Suprapubic skin (tissue), 4 donors: ENCODE measurements around the gene CLIC4. TPM values are rescaled to one million over a fixed set of nuclear protein-coding genes. Genes with fewer than 3 reads are reported as not detected.
A peak's percentile ranks its signal among the peaks of the same experiment; 100 is the strongest.
"Not testable (repeated sequence)": the region's sequence is repeated elsewhere in the genome, so short reads cannot be mapped to it uniquely, and the experiment has no call there.

ENCODE experiments used
- DNase-seq, 2 donors: peaks; one replicate each; pipeline ENCODE4 v3.0.0-alpha.2; 2019; ENCODE audit warnings: low spot score in 2 of 2
- H3K27ac ChIP-seq: fragments of 200-600 bp; sonication (generic); one replicate; pipeline ENCODE4 v1.5.1; 2019
- H3K27me3 ChIP-seq: fragments of 200-600 bp; sonication (generic); one replicate; pipeline ENCODE4 v1.5.1; 2019
- H3K36me3 ChIP-seq: fragments of 200-600 bp; sonication (generic); one replicate; pipeline ENCODE4 v1.5.1; 2019
- H3K4me1 ChIP-seq: fragments of 200-600 bp; sonication (generic); one replicate; pipeline ENCODE4 v1.5.1; 2019
- H3K4me3 ChIP-seq: fragments of 200-600 bp; sonication (generic); one replicate; pipeline ENCODE4 v1.5.1; 2019; ENCODE audit warnings: mild to moderate bottlenecking
- H3K9me3 ChIP-seq: fragments of 200-600 bp; sonication (generic); one replicate; pipeline ENCODE4 v1.5.1; 2019
- CTCF ChIP-seq, 2 donors: fragments of 200-600 bp in 1 of 2; fragments of 450-650 bp in 1 of 2; sonication (generic) in 1 of 2; IDR thresholded peaks; one replicate each; pipeline ENCODE4 v1.5.1; 2016 to 2019; ENCODE audit warnings: antibody characterized with exemption in 2 of 2, mild to moderate bottlenecking in 1 of 2, moderate library complexity in 1 of 2
- EP300 ChIP-seq: sonication (generic); formaldehyde crosslinking; IDR thresholded peaks from one replicate; pipeline ENCODE4 v1.6.1; 2017; ENCODE audit warnings: antibody characterized with exemption
- POLR2A ChIP-seq, 2 donors: fragments of 450-650 bp; IDR thresholded peaks; one replicate each; pipeline ENCODE4 v1.6.1; 2017; ENCODE audit warnings: antibody characterized with exemption in 2 of 2, mild to moderate bottlenecking in 2 of 2, moderate library complexity in 2 of 2
- POLR2AphosphoS5 ChIP-seq, 3 donors: sonication (generic); formaldehyde crosslinking; IDR thresholded peaks; one replicate each; pipeline ENCODE4 v1.6.1; 2017; ENCODE audit warnings: antibody characterized with exemption in 3 of 3
- WGBS: methylation state at CpG from one replicate; pipeline ENCODE4 v1.1.5; 2018; 5-methylcytosine and 5-hydroxymethylcytosine counted together
- total RNA-seq, 4 donors: library from RNA; depleted of rRNA; stranded (reverse); fragments of >200 nt; gene quantifications; one replicate each; pipeline ENCODE4 v1.1.0, GENCODE V29; 2016

The CLIC4 gene
- total RNA-seq, 4 donors from 2014 or later, result 50.1 to 76.3 (median 71.4) TPM

- no peak overlapping the region for H3K4me3 ChIP-seq
- no peaks in the 10 kb centered on the region for H3K9me3 ChIP-seq
- TF ChIP-seq EP300, result no peak
- no peak for TF ChIP-seq POLR2A (IDR thresholded peaks at IDR 0.05)
- no peak for TF ChIP-seq CTCF (IDR thresholded peaks at IDR 0.05)
- TF ChIP-seq POLR2AphosphoS5 (IDR thresholded peaks at IDR 0.05), result no peak
- H3K36me3 ChIP-seq, result peaks cover 3% of the 10 kb centered on the region
- no peaks in the 10 kb centered on the region for H3K27me3 ChIP-seq
- no peak for DNase-seq
- H3K27ac ChIP-seq, result peak overlapping the region; percentile 52
- WGBS, result 33% methylated on average over 2 of the region's 2 CpGs
- H3K4me1 ChIP-seq, result peaks cover 35% of the 10 kb centered on the region
Observed at GRCh38 chr1:24803220-24803619, 58.0 kb downstream of the CLIC4 start.

- Histone ChIP-seq H3K27me3 (no peaks in the 10 kb centered on the region), H3K9me3 (no peaks in the 10 kb centered on the region), H3K4me3 (no peak overlapping the region), H3K27ac (peak overlapping the region; percentile 10), H3K4me1 (peaks cover 35% of the 10 kb centered on the region), H3K36me3 (no peaks in the 10 kb centered on the region)
- TF ChIP-seq CTCF (IDR thresholded peaks at IDR 0.05) (no peak), POLR2A (IDR thresholded peaks at IDR 0.05) (no peak), EP300 (no peak), POLR2AphosphoS5 (IDR thresholded peaks at IDR 0.05) (no peak)
- DNase-seq, result no peak
Observed at GRCh38 chr1:24803987-24804530, 58.8 kb downstream of the CLIC4 start.

GRCh38 chr1:24805534-24806301, 60.5 kb downstream of the CLIC4 start:
- Histone ChIP-seq H3K4me1 (peaks cover 35% of the 10 kb centered on the region), H3K36me3 (no peaks in the 10 kb centered on the region), H3K27ac (no peak overlapping the region), H3K27me3 (no peaks in the 10 kb centered on the region), H3K9me3 (no peaks in the 10 kb centered on the region), H3K4me3 (no peak overlapping the region)
- 70% methylated on average over 5 of the region's 5 CpGs for WGBS
- no peak for DNase-seq
- no peak for TF ChIP-seq CTCF (IDR thresholded peaks at IDR 0.05)
- TF ChIP-seq POLR2A (IDR thresholded peaks at IDR 0.05), result no peak

- Histone ChIP-seq H3K36me3 (no peaks in the 10 kb centered on the region), H3K4me3 (no peak overlapping the region), H3K9me3 (no peaks in the 10 kb centered on the region), H3K4me1 (peaks cover 29% of the 10 kb centered on the region), H3K27ac (no peak overlapping the region), H3K27me3 (no peaks in the 10 kb centered on the region)
- DNase-seq, result no peak
- 73% methylated on average over 2 of the region's 2 CpGs for WGBS
- no peak for TF ChIP-seq EP300
- no peak for TF ChIP-seq CTCF (IDR thresholded peaks at IDR 0.05)
- no peak for TF ChIP-seq POLR2AphosphoS5 (IDR thresholded peaks at IDR 0.05)
- no peak for TF ChIP-seq POLR2A (IDR thresholded peaks at IDR 0.05)
Observed at GRCh38 chr1:24806588-24806987, 61.3 kb downstream of the CLIC4 start.

- not testable (repeated sequence) for H3K27me3 ChIP-seq, H3K9me3 ChIP-seq, H3K27ac ChIP-seq, DNase-seq, H3K4me3 ChIP-seq, H3K4me1 ChIP-seq, H3K36me3 ChIP-seq
- 100% methylated on average over 3 of the region's 3 CpGs for WGBS
Observed at GRCh38 chr1:24811494-24811893, 66.2 kb downstream of the CLIC4 start.

- not testable (repeated sequence) for H3K27ac ChIP-seq, H3K27me3 ChIP-seq, H3K9me3 ChIP-seq, DNase-seq, H3K36me3 ChIP-seq, H3K4me3 ChIP-seq
- peaks cover 20% of the 10 kb centered on the region for H3K4me1 ChIP-seq
- 82% methylated on average over 1 of the region's 1 CpG for WGBS
Observed at GRCh38 chr1:24820221-24820620, 75.0 kb downstream of the CLIC4 start.
